SH-SY5Y (cell line): ENCODE measurements around the gene AP1B1.

Source experiments
- GATA2 ChIP-seq: IDR thresholded peaks from 2 replicates; pipeline ENCODE4 v1.6.1; 2011; ENCODE audit warnings: mild to moderate bottlenecking, low read depth, low read length
- GATA3 ChIP-seq: IDR thresholded peaks from 2 replicates; pipeline ENCODE4 v1.6.1; 2011; ENCODE audit warnings: low read depth, mild to moderate bottlenecking, low read length, moderate library complexity

DNA sequence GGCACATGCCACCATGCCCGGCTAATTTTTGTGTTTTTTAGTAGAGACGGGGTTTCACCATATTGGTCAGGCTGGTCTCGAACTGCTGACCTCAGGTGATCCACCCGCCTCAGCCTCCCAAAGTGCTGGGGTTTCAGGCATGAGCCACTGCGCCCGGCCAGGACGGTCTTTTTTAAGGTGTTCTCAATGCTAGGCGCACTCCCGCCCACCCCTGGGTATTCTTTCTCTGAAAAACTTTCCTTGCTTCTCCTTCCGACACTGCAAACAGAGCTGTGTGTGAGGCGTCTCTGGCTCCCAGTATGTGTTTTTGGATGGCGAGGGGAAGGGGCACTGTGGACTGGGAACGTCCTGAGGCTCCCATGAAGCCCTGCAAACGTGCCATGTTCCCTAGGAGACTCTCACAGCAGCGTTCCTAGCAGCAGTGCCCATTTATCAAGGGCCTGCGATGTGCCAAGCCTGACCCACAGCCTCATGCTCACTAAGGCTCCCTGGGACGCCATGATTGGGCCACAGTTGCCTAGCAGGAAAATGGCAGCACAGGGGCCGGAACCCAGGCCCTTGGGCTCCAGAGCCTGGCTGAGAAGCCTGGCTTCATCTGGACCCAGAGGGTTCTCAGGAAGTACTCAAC lies 70.4 kb downstream of the AP1B1 start:
- TF ChIP-seq GATA2 (no peak), GATA3 (no peak)
